ENCODE measurements around the gene CCDC83.
A peak's percentile ranks its signal among the peaks of the same experiment; 100 is the strongest.
"Not testable (repeated sequence)": the region's sequence is repeated elsewhere in the genome, so short reads cannot be mapped to it uniquely, and the experiment has no call there.

Gene CCDC83

GRCh38 chr11:85848556-85848955, 6.6 kb upstream of the CCDC83 start:
- DNase-seq (ENCODE audit: insufficient read length, low spot score) (no peak), FAIRE-seq (no peak)
- TF ChIP-seq POLR2A (IDR thresholded peaks at IDR 0.05; ENCODE audit: low read depth, low read length): no peak

- not testable (repeated sequence) for DNase-seq (ENCODE audit: insufficient read length, low spot score); FAIRE-seq
Measured at GRCh38 chr11:85852754-85853153, 2.4 kb upstream of the CCDC83 start.

- FAIRE-seq; DNase-seq (ENCODE audit: insufficient read length, low spot score): not testable (repeated sequence)
Measured at GRCh38 chr11:85853541-85853940, 1.6 kb upstream of the CCDC83 start.

GRCh38 chr11:85854212-85854556, 999 bp upstream of the CCDC83 start:
- no peak for TF ChIP-seq POLR2A (IDR thresholded peaks at IDR 0.05; ENCODE audit: low read depth, low read length)
- FAIRE-seq (no peak), DNase-seq (ENCODE audit: insufficient read length, low spot score) (no peak)

- peak; percentile 98 for DNase-seq (ENCODE audit: insufficient read length, low spot score)
- FAIRE-seq: peak; percentile 43
- peak; percentile 59 for TF ChIP-seq POLR2A (IDR thresholded peaks at IDR 0.05; ENCODE audit: low read depth, low read length)
Measured at GRCh38 chr11:85854557-85855340, 434 bp upstream of the CCDC83 start.

GRCh38 chr11:85857098-85857497, 1.9 kb downstream of the CCDC83 start:
- TF ChIP-seq POLR2A (IDR thresholded peaks at IDR 0.05; ENCODE audit: low read depth, low read length): no peak
- FAIRE-seq: no peak
- DNase-seq (ENCODE audit: insufficient read length, low spot score): no peak

DNA sequence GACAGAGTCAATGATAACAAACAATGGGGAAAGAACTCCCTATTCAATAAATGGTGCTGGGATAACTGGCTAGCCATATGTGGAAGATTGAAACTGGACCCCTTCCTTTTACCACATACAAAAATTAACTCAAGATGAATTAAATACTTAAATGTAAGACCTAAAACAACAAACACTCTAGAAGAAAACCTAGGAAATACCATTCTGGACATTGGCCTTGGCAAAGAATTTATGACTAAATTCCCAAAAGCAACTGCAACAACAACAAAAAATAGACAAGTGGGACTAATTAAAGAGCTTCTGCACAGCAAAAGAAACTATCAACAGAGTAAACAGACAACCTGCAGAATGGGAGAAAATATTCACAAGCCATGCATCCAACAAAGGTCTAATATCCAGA, 4.4 kb downstream of the CCDC83 start:
- not testable (repeated sequence) for DNase-seq (ENCODE audit: insufficient read length, low spot score); FAIRE-seq

DNA sequence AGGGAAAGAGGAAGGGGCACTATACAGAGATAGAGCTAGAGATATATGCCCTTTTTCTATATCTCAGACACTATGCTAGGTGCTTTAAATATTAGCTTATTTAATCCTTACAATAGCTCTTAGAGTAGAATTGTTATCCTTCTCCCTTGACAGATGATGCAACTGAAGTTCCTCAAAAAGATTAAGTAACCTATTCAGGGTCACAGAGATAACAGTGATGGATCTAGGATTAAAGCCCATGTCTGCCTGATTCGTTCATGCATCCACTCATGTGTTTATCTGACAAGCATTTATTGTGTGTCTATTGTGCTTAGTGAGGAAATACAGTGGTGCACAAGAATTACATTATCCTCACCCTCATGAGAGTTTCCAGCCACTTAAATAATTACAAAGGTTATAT, 8.7 kb downstream of the CCDC83 start:
- DNase-seq (ENCODE audit: insufficient read length, low spot score): no peak
- no peak for FAIRE-seq
- TF ChIP-seq POLR2A (IDR thresholded peaks at IDR 0.05; ENCODE audit: low read depth, low read length): no peak

DNA sequence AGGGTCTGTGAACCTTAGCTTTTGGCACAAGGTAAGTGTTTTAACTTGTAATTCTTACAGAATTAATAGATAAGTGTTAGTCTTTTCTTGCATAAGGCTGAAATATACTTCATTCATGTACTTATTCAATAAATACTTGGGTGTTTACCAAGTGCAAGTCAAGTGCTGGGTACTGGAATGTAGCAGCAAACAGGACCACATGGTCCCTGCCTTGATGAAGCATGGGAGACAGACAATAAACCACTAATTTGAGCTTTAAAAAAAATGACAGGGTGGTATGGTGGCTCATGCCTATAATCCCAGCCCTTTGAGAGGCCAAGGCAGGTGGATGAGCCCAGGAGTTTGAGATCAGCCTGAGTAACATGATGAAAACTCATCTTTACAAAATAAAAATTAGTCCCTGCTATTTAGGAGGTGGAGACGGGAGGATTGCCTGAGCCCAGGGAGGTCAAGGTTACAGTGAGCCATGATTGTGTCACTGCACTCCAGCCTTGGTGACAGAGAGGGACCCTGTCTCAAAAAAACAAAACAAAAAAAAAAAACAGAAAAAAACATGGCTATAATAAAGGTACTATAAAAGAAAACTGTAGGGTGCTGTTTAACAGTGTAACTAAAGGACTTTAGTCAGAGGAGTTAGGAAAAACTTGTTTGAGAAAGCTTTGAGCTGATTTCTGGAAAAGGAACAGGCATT, 11.1 kb downstream of the CCDC83 start:
- DNase-seq (ENCODE audit: insufficient read length, low spot score) (no peak), FAIRE-seq (no peak)
- TF ChIP-seq POLR2A (IDR thresholded peaks at IDR 0.05; ENCODE audit: low read depth, low read length): no peak

- DNase-seq (ENCODE audit: insufficient read length, low spot score) (no peak), FAIRE-seq (no peak)
- no peak for TF ChIP-seq POLR2A (IDR thresholded peaks at IDR 0.05; ENCODE audit: low read depth, low read length)
Measured at GRCh38 chr11:85867751-85868150, 12.6 kb downstream of the CCDC83 start.

- FAIRE-seq: no peak
- no peak for DNase-seq (ENCODE audit: insufficient read length, low spot score)
- TF ChIP-seq POLR2A (IDR thresholded peaks at IDR 0.05; ENCODE audit: low read depth, low read length): no peak
Measured at GRCh38 chr11:85869781-85870180, 14.6 kb downstream of the CCDC83 start.

DNA sequence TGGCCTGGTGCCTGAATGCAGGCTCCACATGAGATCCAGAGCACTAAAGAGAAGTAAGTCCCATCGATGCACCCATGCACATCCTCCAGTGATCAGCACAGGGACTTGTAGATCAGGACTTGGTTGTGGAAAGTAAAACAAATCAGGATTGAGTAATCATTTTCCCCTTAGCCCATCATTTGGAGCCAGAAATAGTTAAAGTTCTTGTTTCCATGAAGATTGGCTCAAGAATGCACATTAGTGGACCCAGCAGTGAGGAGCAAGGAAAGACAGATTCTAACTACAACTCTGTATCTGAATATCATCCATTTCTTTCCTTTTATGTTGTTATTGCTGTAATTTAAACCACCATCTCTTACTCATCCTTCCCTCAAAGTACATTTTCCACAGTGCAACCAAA, 19.1 kb downstream of the CCDC83 start:
- FAIRE-seq (peak; percentile 60), DNase-seq (ENCODE audit: insufficient read length, low spot score) (no peak)
- no peak for TF ChIP-seq POLR2A (IDR thresholded peaks at IDR 0.05; ENCODE audit: low read depth, low read length)

GRCh38 chr11:85875505-85875904, 20.3 kb downstream of the CCDC83 start:
- peak; percentile 75 for FAIRE-seq
- DNase-seq (ENCODE audit: insufficient read length, low spot score): no peak
- TF ChIP-seq POLR2A (IDR thresholded peaks at IDR 0.05; ENCODE audit: low read depth, low read length): no peak

GRCh38 chr11:85884581-85885021, 29.4 kb downstream of the CCDC83 start:
- no peak for FAIRE-seq
- no peak for TF ChIP-seq POLR2A (IDR thresholded peaks at IDR 0.05; ENCODE audit: low read depth, low read length)
- DNase-seq (ENCODE audit: insufficient read length, low spot score): no peak
